Stimulated activated CD4-positive, alpha-beta T cell treated with anti-CD3 and anti-CD28 coated beads, Interleukin-1b, Interleukin-23, amount 100 ng/mL, for 4 hours (primary cell): ENCODE data around the gene CMTM8.

Experiments
- DNase-seq, 2 donors: peaks; one replicate each; pipeline ENCODE4 v3.0.0-alpha.2; 2020; ENCODE audit warnings: low read depth in 2 of 2

The CMTM8 gene

GRCh38 chr3:32335365-32336112 is 97.1 kb downstream of the CMTM8 start:
- DNase-seq = no peak

- no peak for DNase-seq
Measured at GRCh38 chr3:32336113-32336498, 97.6 kb downstream of the CMTM8 start.

- DNase-seq = no peak
Measured at GRCh38 chr3:32337505-32337904, 99.0 kb downstream of the CMTM8 start.

GRCh38 chr3:32340039-32340438 is 101.6 kb downstream of the CMTM8 start:
- DNase-seq = peak in 1 of 2 donors; percentile 22

GRCh38 chr3:32340611-32341365 is 102.3 kb downstream of the CMTM8 start:
- no peak for DNase-seq

GRCh38 chr3:32347343-32348125 is 109.1 kb downstream of the CMTM8 start:
- no peak for DNase-seq

GRCh38 chr3:32349184-32349583 is 110.7 kb downstream of the CMTM8 start:
- DNase-seq = no peak

- DNase-seq = no peak
Measured at GRCh38 chr3:32352563-32352962, 114.1 kb downstream of the CMTM8 start.

GRCh38 chr3:32353351-32353750 is 114.9 kb downstream of the CMTM8 start:
- DNase-seq = no peak

GRCh38 chr3:32354362-32354778 is 115.9 kb downstream of the CMTM8 start:
- no peak for DNase-seq

GRCh38 chr3:32355751-32356291 is 117.3 kb downstream of the CMTM8 start:
- DNase-seq = no peak

- DNase-seq = no peak
Measured at GRCh38 chr3:32359766-32360492, 121.4 kb downstream of the CMTM8 start.

GRCh38 chr3:32360493-32360827 is 122.0 kb downstream of the CMTM8 start:
- DNase-seq = no peak

- DNase-seq = no peak
Measured at GRCh38 chr3:32366638-32367397, 128.3 kb downstream of the CMTM8 start.

GRCh38 chr3:32367442-32367841 is 129.0 kb downstream of the CMTM8 start:
- no peak for DNase-seq

GRCh38 chr3:32371461-32372212 is 133.2 kb downstream of the CMTM8 start:
- DNase-seq = no peak

GRCh38 chr3:32372213-32372490 is 133.7 kb downstream of the CMTM8 start:
- no peak for DNase-seq

- DNase-seq = no peak
Measured at GRCh38 chr3:32373276-32373675, 134.8 kb downstream of the CMTM8 start.

GRCh38 chr3:32373844-32374243 is 135.4 kb downstream of the CMTM8 start:
- no peak for DNase-seq
